Left lobe of liver (tissue), 2 donors: ENCODE results near the gene PAK6. TPM values are rescaled to one million over a fixed set of nuclear protein-coding genes. Genes with fewer than 3 reads are reported as not detected.

Experiments used
- ATAC-seq: fragments of 200-7000 bp; cut with Tn5 transposase; one replicate; pipeline ENCODE4 v1.9.1; 2020; ENCODE audit warnings: mild to moderate bottlenecking, moderate library complexity
- DNase-seq: peaks from one replicate; pipeline ENCODE4 v3.0.0-alpha.2; 2020; ENCODE audit warnings: low spot score
- total RNA-seq: library from RNA; stranded (reverse); gene quantifications from one replicate; pipeline ENCODE4 v1.2.1, GENCODE V29; 2021
- donor health status: DM: no; HTN: no; CAD: no; lungs with moderate emphysema.
- donor health status: DM: no; HTN: yes; CAD: no.

PAK6 gene
- total RNA-seq, 1 donor from 2014 or later: not detected

DNA sequence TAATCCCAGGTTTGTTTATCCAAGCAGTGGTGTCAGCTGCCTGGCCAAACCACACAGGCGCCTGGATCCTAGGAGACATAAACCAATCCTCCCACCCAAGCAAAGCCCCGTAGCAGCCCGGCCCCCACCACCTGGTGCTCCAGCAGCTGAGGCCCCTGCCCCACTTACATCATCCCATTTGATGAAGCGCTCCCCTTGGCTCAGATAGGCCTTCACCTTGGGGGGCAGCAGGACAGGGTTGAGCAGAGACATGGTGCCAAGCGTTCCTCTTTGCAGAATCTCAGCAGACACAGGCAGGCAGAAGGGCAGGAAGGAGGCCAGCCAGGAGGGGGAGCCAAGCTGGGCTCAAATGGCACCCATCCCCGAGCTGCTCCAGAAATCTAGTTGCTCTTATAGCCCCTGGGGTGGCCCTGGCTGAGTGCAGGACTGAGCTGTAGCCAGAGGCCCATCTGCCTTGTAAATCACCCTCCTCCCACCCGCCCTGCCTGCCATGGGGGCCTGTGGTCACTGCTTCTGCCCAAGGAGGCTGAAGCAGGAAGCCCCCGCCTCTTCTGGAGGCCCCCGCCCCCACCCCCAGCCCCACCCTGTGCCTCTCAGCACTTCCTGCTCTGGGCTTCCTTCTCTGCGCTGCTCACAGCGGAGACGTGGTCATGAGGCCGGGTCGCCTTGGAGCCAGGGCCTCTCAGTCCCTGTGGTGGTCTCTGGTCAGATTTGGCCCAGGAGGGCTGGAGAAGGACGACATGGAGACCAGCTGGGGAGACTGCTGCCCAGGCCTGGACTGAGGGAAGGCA, 68.8 kb downstream of the PAK6 start, which contains the start of gene PLCB2:
Gene PLCB2 (minus strand): TSS at position 515 of the 791 bp plus-strand sequence. CDS start 263 bp downstream, at position 252.
- no peak for DNase-seq
- peak; percentile 52 for ATAC-seq

DNA sequence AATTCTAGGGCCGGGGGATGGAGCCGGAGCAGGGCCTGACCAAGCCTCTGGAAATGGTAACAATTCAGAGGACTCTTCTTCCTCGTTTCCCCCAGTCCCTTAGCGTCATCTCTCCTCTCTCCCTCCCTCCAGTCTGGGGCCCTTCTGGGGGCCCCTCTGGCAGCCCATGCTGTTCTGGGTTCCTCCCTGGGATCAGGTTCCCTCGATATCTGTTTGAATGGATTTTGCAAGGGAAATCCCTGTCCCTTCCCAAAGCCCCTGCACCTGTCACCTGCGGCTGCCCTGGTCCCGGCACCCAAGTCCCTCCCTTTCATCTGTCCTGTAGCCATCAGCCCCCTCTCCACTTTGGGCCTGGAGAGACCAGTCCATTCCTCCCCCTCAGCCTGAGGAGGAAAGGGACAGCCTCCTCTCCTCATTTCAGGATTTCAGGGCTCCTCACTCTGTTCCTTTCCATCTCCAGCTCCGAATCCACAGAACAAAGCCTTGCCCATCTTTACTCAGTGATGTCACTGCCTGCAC, 70.5 kb downstream of the PAK6 start:
- no peak for DNase-seq

DNA sequence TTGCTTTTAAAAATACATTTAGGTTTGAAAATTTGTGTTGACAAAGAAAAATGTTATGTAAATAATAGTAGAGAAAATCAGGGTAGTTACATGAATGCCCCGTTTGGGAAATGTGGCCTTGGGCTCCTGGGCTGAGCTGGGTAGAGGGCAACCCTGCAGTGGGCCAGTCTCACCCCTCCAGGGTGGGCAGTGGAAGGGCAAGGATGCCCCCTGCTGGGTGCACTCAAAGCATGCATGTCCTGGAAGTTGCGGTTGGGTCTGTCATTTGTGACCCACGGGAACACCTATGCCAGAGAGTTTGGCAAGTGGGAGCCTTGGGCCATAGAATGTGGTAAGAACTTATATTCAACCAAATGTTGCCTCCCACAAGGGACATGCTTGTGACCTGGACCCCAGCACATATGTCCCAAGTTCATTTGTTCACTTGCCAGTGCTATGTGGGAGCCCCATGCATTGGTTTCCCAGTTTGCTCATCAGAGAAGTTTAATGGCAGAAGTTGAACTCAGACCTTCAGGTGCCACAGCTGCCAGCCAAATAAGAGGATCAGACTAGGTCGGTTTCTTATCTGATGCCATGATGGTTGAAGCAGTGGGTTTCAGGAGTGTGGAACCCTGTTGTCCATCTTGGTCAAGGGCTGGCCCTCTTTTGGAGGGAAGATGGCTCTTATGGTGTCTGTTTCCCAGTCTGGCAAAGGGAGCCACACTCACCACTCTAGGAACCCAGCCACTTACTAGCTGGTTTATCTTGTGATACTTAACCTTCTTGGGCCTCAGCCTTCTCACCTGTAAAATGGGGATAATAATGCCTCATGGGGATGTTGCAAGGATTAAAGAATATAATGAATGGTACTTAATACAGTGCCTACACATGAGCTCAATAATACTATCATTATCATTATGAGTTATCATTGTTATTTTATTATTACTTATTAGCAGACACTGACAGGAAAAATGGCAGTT, 71.4 kb downstream of the PAK6 start:
- DNase-seq: peak; percentile 69
- ATAC-seq: peak; percentile 81

More for the DNA sequence above, 70.5 kb downstream of the PAK6 start:
- no peak for ATAC-seq

DNA sequence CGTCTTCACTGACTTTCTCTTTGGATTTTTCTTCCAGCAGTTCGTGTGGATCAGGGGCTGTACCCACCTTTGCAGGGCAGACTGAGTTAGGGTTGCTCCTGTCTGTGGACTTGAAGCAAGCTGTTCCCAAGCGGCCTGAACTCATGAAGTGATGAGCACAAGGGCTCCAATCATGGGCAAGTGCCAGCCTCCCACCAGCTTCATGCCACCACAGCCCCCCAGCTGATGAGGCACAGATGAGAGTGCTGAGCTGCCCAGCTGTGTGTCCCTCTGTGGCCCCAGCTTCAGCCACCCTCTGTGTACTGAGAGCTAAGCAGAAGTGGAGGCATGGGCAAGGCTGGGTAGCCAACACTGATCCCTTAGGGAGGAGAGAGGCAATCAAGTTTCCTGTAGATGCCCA, 72.1 kb downstream of the PAK6 start:
- no peak for ATAC-seq
- DNase-seq: no peak

DNA sequence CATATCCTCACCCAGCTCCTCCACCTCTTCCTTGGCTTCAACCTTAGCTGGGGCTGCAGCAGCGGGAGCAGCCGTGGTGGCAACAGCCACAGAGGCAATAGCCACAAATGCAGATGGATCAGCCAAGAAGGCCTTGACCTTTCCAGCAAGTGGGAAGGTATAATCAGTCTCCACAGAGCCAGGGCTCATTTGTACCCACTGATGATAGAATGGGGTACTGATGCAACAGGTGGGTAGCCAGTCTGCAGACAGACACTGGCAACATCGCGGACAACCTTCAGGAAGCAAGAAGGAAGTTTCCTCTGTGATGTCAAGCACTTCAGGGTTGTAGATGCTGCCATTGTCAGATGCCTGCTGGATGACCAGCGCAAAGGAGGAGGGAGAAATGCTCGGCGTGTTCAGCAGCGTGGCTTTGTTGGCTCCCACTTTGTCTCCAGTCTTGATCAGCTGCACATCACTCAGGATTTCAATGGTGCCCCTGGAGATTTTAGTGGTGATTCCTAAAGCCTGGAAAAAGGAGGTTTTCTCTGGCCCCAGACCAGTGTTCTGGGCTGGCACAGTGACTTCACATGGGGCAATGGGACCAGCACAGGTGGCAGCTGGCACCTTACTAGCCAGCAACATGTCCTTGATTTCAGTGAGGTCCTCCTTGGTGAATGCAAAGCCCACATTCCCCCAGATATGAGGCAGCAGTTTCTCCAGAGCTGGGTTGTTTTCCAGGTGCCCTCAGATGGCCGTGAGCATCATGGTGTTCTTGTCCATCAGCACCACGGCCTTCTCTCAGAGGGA, 73.7 kb downstream of the PAK6 start:
- ATAC-seq (no peak), DNase-seq (no peak)

DNA sequence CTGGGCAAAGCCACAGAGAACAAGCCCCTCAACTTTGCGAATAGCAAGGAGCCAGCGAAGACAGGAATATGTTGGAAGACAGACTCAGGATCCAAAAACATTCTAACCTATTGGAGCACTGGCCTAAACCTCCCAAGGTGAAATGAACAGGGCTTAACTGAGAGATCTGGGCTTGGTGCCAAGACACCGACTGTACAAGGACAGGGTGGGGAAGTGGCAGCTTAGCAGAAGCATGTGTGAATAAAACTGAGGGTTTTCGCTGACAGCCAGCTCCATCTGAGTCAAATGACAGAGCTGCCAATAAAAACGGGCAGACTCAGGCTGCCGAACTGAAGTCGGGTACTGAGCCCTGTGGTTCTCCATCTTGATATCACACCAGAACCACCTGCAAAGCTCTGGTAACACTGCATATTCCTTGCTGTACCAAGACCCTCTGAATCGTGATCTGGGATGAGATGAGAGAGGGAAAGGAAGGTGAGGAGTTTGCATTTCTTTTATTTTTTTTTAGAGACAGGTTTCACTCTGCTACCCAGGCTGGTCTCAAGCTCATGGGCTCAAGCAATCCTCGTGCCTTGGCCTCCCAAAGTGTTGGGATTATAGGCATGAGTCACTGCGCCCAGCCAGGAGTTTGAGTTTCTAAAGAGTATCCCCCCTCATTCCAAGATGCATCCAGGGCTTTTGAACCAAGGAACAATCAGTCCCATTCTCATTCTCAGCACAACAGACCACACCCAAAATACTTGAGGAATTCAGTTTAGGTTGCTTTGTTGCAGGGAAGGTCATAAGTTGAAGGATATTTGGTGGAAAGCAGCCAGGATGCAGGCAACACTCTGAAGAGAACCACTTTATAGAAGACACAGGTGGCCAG, 74.9 kb downstream of the PAK6 start:
- ATAC-seq (peak; percentile 28), DNase-seq (no peak)

DNA sequence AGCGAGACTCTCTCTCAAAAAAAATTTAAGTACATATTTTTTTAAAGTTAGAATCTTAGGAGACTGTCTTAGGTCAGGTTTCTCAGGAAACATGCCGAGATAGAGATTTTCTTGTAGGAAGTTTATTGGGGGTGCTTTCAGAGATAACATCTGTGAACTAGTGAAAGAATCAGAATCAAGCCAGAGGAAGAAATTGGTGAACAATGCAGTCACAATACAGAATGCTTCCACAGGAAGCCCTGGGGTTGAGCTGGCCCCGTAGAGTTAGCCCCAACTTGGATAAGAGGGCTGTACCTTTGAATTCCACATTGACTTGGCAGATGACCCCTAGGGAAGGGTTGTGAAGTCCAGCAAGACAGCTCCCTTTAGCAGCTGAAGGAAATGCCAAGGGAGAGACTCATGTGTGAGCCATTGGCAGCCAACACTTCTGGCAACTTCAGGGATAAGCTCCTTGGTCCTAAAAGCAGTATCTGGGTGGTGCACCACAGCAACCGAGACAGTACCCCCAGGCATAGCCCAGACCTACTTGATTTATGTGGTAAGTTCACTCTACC, 75.9 kb downstream of the PAK6 start:
- no peak for DNase-seq

DNA sequence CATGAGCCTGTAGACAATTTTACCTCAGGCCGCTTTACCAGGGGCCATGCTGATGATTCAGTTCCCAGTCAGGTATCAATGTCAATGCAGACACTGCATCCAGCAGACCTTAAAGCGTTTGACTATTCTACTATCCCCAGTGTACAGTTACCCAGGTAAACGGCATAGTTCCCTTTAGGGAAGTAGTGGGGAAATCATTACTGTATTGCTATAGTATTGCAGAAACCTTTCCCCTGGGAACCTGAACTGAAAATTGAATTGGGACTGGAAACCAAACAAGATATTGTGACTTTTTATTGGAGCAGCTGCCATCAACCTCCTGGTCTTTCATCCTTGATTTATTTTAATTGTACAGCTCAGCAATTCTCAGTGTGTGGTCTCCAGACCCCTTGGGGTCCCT, 78.1 kb downstream of the PAK6 start:
- ATAC-seq (no peak), DNase-seq (no peak)

More for the DNA sequence above, 75.9 kb downstream of the PAK6 start:
- no peak for ATAC-seq

DNA sequence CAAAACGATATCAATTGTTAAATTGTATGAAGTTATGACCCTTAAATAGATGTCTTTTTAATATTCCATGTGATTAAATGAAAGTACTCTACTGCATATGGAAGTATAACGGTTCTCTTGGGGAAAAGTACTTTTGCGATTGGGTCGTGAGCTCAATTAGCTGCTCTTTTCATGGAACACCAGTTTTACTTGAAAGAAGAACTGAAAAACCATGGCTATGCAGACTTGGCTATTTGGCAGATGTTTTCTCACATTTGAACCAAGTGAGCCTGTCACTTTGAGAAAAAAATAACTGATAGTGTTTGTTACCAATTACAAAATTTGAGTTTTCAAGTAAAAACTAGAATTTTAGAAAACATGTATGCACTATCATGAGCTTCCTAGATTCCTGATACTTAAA, 78.7 kb downstream of the PAK6 start:
- DNase-seq (no peak), ATAC-seq (no peak)

DNA sequence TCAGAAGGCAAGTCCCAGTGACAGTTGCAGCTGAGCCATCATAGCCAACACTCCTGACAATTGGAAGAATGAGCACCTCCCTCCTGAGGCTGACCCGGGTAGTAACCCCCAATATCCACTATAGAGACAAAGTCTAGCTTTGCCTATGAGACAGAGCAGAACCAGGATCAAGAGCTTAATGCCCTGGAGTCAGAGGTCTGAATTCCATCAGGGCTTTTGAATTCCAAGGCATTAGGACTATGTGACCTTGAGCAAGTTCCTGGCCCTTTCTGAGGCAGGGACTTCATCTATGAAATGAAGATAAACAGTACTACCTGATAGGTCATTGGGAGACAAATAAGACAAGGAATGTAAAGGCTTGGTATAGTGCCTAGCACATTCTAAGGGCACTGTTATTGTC, 81.5 kb downstream of the PAK6 start:
- ATAC-seq: no peak
- no peak for DNase-seq

DNA sequence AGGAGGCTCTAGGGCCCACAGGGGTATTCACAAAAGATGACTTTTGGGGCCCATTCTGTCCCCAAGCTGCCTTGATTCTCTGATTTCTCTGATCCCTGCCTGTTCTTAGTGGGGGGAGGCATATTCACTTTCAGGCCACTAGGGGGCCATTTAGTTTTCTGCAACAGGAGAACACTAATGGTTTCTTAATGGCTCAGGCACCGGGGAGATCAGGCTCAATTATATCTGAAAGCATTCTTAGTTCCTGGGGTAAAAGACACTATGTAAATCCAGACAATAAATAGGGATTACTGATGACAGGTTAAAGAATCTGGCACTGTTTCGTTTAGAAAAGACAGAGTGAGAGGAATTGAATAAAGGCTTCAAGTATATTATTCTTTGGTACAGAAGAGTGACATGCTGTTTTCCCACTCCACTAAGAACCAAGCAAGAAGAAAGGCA, 82.1 kb downstream of the PAK6 start:
- DNase-seq (no peak), ATAC-seq (peak; percentile 57)

DNA sequence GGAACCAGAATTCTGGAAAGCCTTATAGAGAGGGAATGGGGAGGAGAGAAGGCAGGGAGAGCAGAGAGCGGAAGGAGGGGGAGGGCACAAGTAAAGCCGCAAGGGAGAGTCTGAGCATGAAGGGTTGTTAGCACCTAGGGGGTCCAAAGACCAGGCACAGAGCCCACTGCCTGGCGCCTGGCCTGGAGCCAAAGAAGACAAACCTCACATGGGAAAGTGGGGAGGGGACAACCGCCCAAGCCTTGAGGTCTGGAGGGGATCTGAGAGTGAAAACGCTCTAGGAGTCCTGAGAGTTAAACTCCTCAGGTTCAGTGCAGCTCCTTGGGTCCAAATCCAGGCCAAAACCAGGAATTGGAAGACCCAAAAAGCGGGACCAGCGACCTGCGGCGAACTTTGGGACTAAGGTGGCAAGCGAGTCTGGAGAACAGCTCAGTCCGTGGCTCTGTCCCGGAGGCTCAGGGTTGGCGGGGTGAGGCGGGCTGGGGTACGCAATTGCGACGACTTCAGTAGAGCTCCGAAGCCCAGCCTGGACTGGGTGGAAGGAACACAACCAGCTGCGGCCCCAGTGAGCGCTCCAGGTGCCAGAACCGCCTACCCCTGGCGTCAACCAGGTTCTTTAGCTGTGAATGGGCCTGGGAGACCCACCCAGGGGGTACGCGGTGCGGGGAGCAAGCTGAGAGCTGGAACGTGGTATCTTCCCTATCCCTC, 83.8 kb downstream of the PAK6 start:
- ATAC-seq (no peak), DNase-seq (no peak)

DNA sequence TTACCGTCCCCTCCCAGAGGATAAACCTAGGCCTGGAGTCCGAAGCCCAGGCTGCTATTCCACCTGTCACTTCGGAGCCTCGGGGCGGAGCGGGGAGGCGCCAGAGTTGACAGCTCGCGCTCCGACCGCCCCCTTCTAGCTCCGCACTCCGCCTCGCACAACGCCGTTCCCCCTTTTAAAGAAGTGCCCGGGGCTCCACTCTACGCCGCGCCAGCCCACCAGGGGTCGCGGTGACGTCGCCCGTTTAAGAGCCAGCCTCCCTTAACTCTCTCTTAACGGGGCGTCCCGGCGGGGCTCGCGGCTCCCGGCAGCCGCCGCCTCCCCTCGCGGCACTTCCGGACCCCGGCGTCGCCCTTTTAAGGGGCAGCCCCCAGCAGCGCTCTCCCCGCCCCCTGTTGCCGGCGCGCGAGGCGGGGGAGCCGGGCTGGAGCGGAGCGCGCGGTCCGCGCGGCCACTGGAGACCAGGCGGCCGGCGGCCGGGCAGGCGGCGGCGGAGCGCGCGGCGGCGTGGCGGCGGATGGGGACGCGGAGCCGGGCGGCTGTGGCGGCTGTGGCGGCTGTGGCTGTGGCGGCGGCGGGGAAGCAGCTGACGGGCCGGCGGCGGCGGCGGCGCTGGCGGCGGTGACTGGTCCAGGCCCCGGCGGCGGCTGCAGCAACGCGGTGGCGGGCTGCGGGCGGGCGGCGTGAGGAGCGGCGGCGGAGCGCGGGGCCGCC, 84.5 kb downstream of the PAK6 start, which contains the start of gene INAFM2:
Gene INAFM2 (plus strand): TSS at position 454 of the 714 bp plus-strand sequence. CDS start 364 bp downstream, outside the sequence.
- peak; percentile 91 for ATAC-seq
- DNase-seq: peak; percentile 90

DNA sequence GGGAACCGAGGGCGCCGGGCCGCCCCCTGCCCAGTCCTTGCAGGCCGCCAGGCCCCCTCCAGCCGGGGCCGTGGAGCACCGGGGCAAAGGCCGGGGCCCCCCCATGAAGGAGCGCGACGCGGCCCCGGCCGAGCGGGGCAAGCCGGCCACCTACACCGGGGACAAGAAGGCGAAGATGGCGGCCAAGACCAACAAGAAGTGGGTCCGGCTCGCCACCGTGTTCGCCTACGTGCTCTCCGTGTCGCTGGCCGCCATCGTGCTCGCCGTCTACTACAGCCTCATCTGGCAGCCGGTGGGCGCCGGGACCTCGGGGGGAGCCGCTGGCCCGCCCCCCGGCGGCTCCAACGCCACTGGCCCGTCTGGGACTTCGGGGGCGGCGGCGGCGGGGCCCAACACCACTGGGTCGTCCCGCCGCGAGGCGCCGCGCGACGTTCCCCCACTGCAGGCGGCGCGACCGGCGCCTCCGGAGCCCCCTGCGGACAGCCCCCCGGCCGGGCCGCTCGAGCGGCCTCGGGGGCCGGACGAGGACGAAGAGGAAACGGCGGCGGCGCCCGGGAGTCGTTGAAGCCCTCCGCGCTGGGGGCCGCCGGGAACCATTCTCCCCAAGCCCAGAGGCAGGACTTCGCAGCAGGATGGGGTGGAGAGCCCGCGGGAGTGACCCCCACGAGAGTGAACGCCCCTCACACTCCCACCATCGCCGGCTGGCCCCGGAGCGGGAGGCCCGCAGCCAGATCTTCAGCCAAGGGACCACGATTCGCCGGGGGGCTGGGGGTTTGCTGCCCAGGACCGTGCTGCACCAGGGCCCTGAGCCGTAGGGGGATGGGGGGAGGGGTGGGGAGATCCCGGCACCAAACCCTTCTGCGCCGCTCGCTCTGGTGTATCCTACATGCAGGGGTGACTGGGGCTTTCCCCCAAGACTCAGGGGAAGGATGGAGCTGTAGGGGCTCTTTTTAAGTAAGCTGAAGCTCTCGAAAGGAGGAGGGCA, 85.4 kb downstream of the PAK6 start:
- ATAC-seq: no peak
- no peak for DNase-seq

DNA sequence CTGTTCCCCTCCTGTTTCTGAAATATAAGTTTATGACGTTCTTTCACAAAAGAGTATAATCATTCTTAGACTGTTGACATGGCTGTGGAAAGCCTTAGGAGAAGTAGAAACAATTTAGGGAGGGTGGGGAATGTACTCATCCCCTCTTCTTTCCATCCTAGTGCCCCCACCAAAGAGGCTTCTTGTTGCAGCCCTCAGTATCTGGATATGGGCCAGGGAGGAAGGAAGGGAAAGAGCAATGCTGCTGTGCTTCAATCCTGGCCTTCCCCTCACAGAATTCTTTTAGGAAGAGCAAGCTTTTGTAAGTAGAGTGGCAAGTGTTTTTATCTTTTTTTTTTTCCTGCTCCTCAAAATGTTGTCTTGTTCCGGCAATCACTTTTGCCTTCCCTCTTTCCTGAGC, 86.3 kb downstream of the PAK6 start:
- ATAC-seq (no peak), DNase-seq (no peak)

DNA sequence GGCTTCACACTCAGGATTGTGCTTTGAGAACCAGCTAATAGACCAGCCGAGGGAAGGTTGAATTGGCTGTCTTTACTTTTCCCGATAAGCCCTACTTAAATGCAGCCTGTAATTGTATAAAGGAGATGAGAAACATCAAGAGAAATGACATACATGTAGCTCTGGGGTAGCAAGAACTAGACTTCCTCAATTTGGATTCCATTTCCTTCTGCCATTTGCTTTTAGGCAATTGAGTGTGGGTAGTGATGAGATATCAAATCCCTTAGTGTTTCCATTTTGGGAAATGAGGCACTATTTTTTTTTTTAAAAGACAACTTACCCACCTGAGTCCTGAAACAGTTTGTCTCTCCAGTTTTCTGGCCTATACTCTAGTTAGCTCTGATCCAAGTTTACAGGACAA, 86.8 kb downstream of the PAK6 start:
- ATAC-seq (no peak), DNase-seq (no peak)
